Measurements from ENCODE around the gene HS6ST1.

The HS6ST1 gene

GRCh38 chr2:128235581-128235980 is 83.1 kb downstream of the HS6ST1 start:
- Histone ChIP-seq H3K4me3 (replicated peaks; ENCODE audit: insufficient read depth, low read length) (no peak overlapping the region), H3K27ac (replicated peaks) (no peak overlapping the region), H3K27me3 (ENCODE audit: insufficient read depth, poor library complexity, severe bottlenecking) (no peaks in the 10 kb centered on the region)
- TF ChIP-seq SPI1 (IDR thresholded peaks at IDR 0.05; ENCODE audit: borderline replicate concordance, low read depth) (no peak), POLR2AphosphoS5 (IDR thresholded peaks at IDR 0.05; ENCODE audit: low read depth) (no peak), GABPA (IDR thresholded peaks at IDR 0.05; ENCODE audit: low read depth) (no peak)
- TF ChIP-seq, protein P1, sequence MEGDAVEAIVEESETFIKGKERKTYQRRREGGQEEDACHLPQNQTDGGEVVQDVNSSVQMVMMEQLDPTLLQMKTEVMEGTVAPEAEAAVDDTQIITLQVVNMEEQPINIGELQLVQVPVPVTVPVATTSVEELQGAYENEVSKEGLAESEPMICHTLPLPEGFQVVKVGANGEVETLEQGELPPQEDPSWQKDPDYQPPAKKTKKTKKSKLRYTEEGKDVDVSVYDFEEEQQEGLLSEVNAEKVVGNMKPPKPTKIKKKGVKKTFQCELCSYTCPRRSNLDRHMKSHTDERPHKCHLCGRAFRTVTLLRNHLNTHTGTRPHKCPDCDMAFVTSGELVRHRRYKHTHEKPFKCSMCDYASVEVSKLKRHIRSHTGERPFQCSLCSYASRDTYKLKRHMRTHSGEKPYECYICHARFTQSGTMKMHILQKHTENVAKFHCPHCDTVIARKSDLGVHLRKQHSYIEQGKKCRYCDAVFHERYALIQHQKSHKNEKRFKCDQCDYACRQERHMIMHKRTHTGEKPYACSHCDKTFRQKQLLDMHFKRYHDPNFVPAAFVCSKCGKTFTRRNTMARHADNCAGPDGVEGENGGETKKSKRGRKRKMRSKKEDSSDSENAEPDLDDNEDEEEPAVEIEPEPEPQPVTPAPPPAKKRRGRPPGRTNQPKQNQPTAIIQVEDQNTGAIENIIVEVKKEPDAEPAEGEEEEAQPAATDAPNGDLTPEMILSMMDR (IDR thresholded peaks at IDR 0.05; ENCODE audit: insufficient read depth, low read length) = no peak
- TF ChIP-seq, protein P2, sequence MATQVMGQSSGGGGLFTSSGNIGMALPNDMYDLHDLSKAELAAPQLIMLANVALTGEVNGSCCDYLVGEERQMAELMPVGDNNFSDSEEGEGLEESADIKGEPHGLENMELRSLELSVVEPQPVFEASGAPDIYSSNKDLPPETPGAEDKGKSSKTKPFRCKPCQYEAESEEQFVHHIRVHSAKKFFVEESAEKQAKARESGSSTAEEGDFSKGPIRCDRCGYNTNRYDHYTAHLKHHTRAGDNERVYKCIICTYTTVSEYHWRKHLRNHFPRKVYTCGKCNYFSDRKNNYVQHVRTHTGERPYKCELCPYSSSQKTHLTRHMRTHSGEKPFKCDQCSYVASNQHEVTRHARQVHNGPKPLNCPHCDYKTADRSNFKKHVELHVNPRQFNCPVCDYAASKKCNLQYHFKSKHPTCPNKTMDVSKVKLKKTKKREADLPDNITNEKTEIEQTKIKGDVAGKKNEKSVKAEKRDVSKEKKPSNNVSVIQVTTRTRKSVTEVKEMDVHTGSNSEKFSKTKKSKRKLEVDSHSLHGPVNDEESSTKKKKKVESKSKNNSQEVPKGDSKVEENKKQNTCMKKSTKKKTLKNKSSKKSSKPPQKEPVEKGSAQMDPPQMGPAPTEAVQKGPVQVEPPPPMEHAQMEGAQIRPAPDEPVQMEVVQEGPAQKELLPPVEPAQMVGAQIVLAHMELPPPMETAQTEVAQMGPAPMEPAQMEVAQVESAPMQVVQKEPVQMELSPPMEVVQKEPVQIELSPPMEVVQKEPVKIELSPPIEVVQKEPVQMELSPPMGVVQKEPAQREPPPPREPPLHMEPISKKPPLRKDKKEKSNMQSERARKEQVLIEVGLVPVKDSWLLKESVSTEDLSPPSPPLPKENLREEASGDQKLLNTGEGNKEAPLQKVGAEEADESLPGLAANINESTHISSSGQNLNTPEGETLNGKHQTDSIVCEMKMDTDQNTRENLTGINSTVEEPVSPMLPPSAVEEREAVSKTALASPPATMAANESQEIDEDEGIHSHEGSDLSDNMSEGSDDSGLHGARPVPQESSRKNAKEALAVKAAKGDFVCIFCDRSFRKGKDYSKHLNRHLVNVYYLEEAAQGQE (IDR thresholded peaks at IDR 0.05; ENCODE audit: insufficient replicate concordance, low read depth) = no peak
- no peak for DNase-seq (ENCODE audit: low read depth in 1 of 2, low spot score in 1 of 2)

- H3K27me3 ChIP-seq (ENCODE audit: insufficient read depth, poor library complexity, severe bottlenecking) = no peaks in the 10 kb centered on the region
- TF ChIP-seq GABPA (IDR thresholded peaks at IDR 0.05; ENCODE audit: low read depth) (no peak), POLR2AphosphoS5 (IDR thresholded peaks at IDR 0.05; ENCODE audit: low read depth) (no peak), SPI1 (IDR thresholded peaks at IDR 0.05; ENCODE audit: borderline replicate concordance, low read depth) (no peak)
- TF ChIP-seq, protein P1 (IDR thresholded peaks at IDR 0.05; ENCODE audit: insufficient read depth, low read length) = no peak
- TF ChIP-seq, protein P2 (IDR thresholded peaks at IDR 0.05; ENCODE audit: insufficient replicate concordance, low read depth) = no peak
- H3K4me3 ChIP-seq (replicated peaks; ENCODE audit: insufficient read depth, low read length) = no peak overlapping the region
- H3K27ac ChIP-seq (replicated peaks) = no peak overlapping the region
- DNase-seq (ENCODE audit: low read depth in 1 of 2, low spot score in 1 of 2) = no peak
These were observed 84.1 kb downstream of the HS6ST1 start for GRCh38 chr2:128234613-128235012.

DNA sequence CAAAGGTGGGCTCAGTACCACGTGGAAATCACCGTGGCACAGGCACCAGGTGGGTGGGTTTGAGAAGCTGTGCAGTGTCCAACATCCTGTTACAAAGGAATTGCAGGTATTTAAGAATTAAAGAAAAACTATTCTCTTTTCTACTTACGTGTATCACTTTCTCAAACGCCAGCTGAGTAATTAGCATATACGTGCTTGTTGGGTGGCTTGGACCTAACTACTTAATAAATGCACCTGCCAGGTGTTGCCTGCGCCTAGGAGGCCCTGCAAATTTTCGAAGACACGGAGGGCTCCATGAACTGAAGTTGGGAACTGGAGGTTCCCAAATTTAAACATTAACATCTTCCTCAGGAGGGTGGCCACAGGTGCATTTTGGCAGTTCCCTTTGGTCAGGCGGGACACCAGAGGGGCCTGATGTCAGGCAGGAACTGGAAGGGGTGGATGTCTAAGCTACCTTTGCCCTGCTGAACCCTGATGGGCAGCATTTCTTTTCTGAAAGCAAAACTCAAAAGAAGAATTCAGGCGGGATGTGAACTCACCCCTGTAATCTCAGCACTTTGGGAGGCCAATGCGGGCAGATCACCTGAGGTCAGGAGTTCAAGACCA is 84.8 kb downstream of the HS6ST1 start:
- peak overlapping the region; percentile 67; the same call in 1 of the 2 replicates for H3K4me3 ChIP-seq (replicated peaks; ENCODE audit: insufficient read depth, low read length)
- no peak for DNase-seq (ENCODE audit: low read depth in 1 of 2, low spot score in 1 of 2)

More for the DNA sequence above, 84.8 kb downstream of the HS6ST1 start:
- TF ChIP-seq, protein P1 (IDR thresholded peaks at IDR 0.05; ENCODE audit: insufficient read depth, low read length) = no peak
- TF ChIP-seq, protein P2 (IDR thresholded peaks at IDR 0.05; ENCODE audit: insufficient replicate concordance, low read depth) = no peak
- TF ChIP-seq GABPA (IDR thresholded peaks at IDR 0.05; ENCODE audit: low read depth) = no peak
- TF ChIP-seq SPI1 (IDR thresholded peaks at IDR 0.05; ENCODE audit: borderline replicate concordance, low read depth) = no peak
- TF ChIP-seq POLR2AphosphoS5 (IDR thresholded peaks at IDR 0.05; ENCODE audit: low read depth) = no peak
- Histone ChIP-seq H3K27me3 (ENCODE audit: insufficient read depth, poor library complexity, severe bottlenecking) (no peaks in the 10 kb centered on the region), H3K27ac (replicated peaks) (no peak overlapping the region)

Data from HL-60 (cell line).